Hindlimb muscle (tissue), 1 donor: Measurements from ENCODE around the gene TIMM22. TPM values are rescaled to one million over a fixed set of nuclear protein-coding genes. Genes with fewer than 3 reads are reported as not detected.
"Not testable (repeated sequence)": the region's sequence is repeated elsewhere in the genome, so short reads cannot be mapped to it uniquely, and the experiment has no call there.

ENCODE experiments used
- DNase-seq: peaks from one replicate; pipeline ENCODE4 v3.0.0-alpha.2; 2013
- polyA plus RNA-seq: library from polyadenylated mRNA; unstranded; fragments of 120-200 nt; gene quantifications from one replicate; pipeline ENCODE4 v1.2.1, GENCODE V29; 2013; ENCODE audit not compliant: insufficient read length

Gene TIMM22
- polyA plus RNA-seq, 1 donor = 14.9 TPM

- no peak for DNase-seq
Measured at GRCh38 chr17:973053-973452, 23.9 kb upstream of the TIMM22 start.

- not testable (repeated sequence) for DNase-seq
Measured at GRCh38 chr17:974778-975177, 22.2 kb upstream of the TIMM22 start.

- peak; percentile 19 for DNase-seq
Measured at GRCh38 chr17:975371-975915, 21.5 kb upstream of the TIMM22 start.

- no peak for DNase-seq
Measured at GRCh38 chr17:976312-976711, 20.6 kb upstream of the TIMM22 start.

GRCh38 chr17:977166-977565 lies 19.8 kb upstream of the TIMM22 start:
- DNase-seq = no peak

GRCh38 chr17:978103-979093 lies 18.5 kb upstream of the TIMM22 start:
- no peak for DNase-seq

GRCh38 chr17:979212-979538 lies 17.8 kb upstream of the TIMM22 start:
- DNase-seq = no peak

- peak; percentile 86 for DNase-seq
Measured at GRCh38 chr17:979539-980405, 17.2 kb upstream of the TIMM22 start, which contains the start of gene NXN. TSS of gene NXN (minus strand) at chr17:979776.

- DNase-seq = peak; percentile 85
Measured at GRCh38 chr17:980406-981291, 16.3 kb upstream of the TIMM22 start.

- DNase-seq = no peak
Measured at GRCh38 chr17:981292-981658, 15.7 kb upstream of the TIMM22 start.

- DNase-seq = no peak
Measured at GRCh38 chr17:983921-984320, 13.0 kb upstream of the TIMM22 start.

- no peak for DNase-seq
Measured at GRCh38 chr17:986322-986929, 10.5 kb upstream of the TIMM22 start.

- DNase-seq = no peak
Measured at GRCh38 chr17:987931-988330, 9.0 kb upstream of the TIMM22 start.

GRCh38 chr17:988561-988960 lies 8.4 kb upstream of the TIMM22 start:
- no peak for DNase-seq

GRCh38 chr17:992933-993332 lies 4.0 kb upstream of the TIMM22 start:
- no peak for DNase-seq

GRCh38 chr17:995324-995723 lies 1.6 kb upstream of the TIMM22 start:
- DNase-seq = not testable (repeated sequence)

- no peak for DNase-seq
Measured at GRCh38 chr17:998111-998510, 1.2 kb downstream of the TIMM22 start.

- DNase-seq = peak; percentile 57
Measured at GRCh38 chr17:1000597-1001461, 3.9 kb downstream of the TIMM22 start.

GRCh38 chr17:1001640-1002411 lies 4.9 kb downstream of the TIMM22 start:
- no peak for DNase-seq

- DNase-seq = no peak
Measured at GRCh38 chr17:1002412-1002753, 5.5 kb downstream of the TIMM22 start.
